HG02798 (cell line): ENCODE measurements around the gene FEZF2.

Source experiments
- ATAC-seq: cut with Tn5 transposase; IDR thresholded peaks from one replicate; pipeline ENCODE4 v1.9.1; 2021; ENCODE audit warnings: mild to moderate bottlenecking; ENCODE audit not compliant: unreplicated experiment, poor library complexity

Gene FEZF2

GRCh38 chr3:62373215-62373614 is at the start of gene FEZF2:
Gene FEZF2, minus strand, starts transcription at chr3:62373550. Its CDS starts 682 bp downstream, at chr3:62372868.
- no peak for ATAC-seq

GRCh38 chr3:62421207-62421606 is 47.9 kb upstream of the FEZF2 start:
- no peak for ATAC-seq

- ATAC-seq, result no peak
Observed at GRCh38 chr3:62416144-62416543, 42.8 kb upstream of the FEZF2 start.

- no peak for ATAC-seq
Observed at GRCh38 chr3:62415312-62415801, 42.0 kb upstream of the FEZF2 start.

- ATAC-seq, result no peak
Observed at GRCh38 chr3:62414786-62415185, 41.4 kb upstream of the FEZF2 start.

GRCh38 chr3:62413687-62414086 is 40.3 kb upstream of the FEZF2 start:
- no peak for ATAC-seq

- ATAC-seq, result no peak
Observed at GRCh38 chr3:62406945-62407344, 33.6 kb upstream of the FEZF2 start.

GRCh38 chr3:62405566-62405965 is 32.2 kb upstream of the FEZF2 start:
- ATAC-seq, result no peak

GRCh38 chr3:62405135-62405534 is 31.8 kb upstream of the FEZF2 start:
- no peak for ATAC-seq

GRCh38 chr3:62404321-62404720 is 31.0 kb upstream of the FEZF2 start:
- no peak for ATAC-seq

- no peak for ATAC-seq
Observed at GRCh38 chr3:62403765-62404164, 30.4 kb upstream of the FEZF2 start.

GRCh38 chr3:62392626-62393292 is 19.4 kb upstream of the FEZF2 start:
- no peak for ATAC-seq

GRCh38 chr3:62387251-62387650 is 13.9 kb upstream of the FEZF2 start:
- no peak for ATAC-seq

GRCh38 chr3:62379321-62379798 is 6.0 kb upstream of the FEZF2 start:
- no peak for ATAC-seq

- ATAC-seq, result no peak
Observed at GRCh38 chr3:62378921-62379320, 5.6 kb upstream of the FEZF2 start.

- no peak for ATAC-seq
Observed at GRCh38 chr3:62378311-62378789, 5.0 kb upstream of the FEZF2 start.

GRCh38 chr3:62376906-62377877 is 3.8 kb upstream of the FEZF2 start:
- no peak for ATAC-seq

- ATAC-seq, result no peak
Observed at GRCh38 chr3:62376454-62376720, 3.0 kb upstream of the FEZF2 start.

GRCh38 chr3:62375655-62376453 is 2.5 kb upstream of the FEZF2 start:
- ATAC-seq, result no peak
